ENCODE measurements around the gene MKLN1.

DNA sequence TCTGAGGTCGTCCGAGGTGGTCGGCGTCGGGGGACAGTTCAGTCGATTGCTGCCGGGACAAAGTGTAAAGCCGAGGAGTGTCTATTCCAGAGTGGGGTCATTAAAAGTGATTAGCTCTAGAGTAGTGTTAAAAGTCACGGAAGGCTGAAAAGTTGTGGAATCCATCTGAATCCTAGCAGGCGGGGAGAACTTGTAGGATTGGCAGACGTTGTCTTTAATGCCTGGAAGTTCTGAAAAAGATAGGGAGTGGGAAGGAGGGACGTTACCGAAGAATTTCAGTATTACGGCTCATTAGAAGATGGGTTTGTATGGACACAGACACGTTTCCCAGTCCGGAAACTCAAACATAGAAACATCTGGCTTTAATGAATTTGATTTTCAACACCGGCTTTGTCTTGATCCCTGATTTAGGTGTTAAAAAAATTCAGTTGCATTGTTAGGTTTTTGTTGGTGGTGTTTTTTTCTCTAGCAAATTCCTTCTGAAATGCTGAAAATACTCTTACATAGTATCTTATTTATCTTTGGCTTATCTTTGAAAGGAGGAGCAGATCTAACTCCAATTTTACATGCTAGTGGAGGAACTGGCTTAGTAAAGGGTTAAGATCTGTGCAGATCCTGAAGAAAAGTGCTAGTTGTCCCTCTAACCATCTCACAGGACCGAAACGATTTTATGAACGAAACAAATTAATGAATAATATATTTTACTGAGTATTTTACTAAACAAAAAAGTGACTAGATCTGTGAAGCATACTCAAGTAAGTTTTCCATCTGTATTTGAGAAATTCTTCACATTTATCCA, 900 bp downstream of the MKLN1 start:
- no peak for TF ChIP-seq CTCF (IDR thresholded peaks at IDR 0.05)
- no peak for TF ChIP-seq POLR2A (IDR thresholded peaks at IDR 0.05)

All from thyroid gland (tissue), 4 donors.